ENCODE measurements around the gene SYTL2.

- TF ChIP-seq CTCF (IDR thresholded peaks at IDR 0.05), result no peak
- no peak for TF ChIP-seq POLR2A (IDR thresholded peaks at IDR 0.05)
- TF ChIP-seq EP300 (IDR thresholded peaks at IDR 0.05), result no peak
These were observed 105.1 kb downstream of the SYTL2 start for GRCh38 chr11:85705800-85706199.

Data from ovary (tissue), 3 donors.